Stomach smooth muscle (tissue), 2 donors: ENCODE measurements around the gene EDIL3.
"Not testable (repeated sequence)": the region's sequence is repeated elsewhere in the genome, so short reads cannot be mapped to it uniquely, and the experiment has no call there.

ENCODE experiments used
- H3K27ac ChIP-seq: one replicate; pipeline ENCODE4 v1.7.0; 2013; ENCODE audit warnings: mild to moderate bottlenecking, low read length, inconsistent platforms
- H3K27me3 ChIP-seq, 2 donors: one replicate each; pipeline ENCODE4 v1.7.0; 2013; ENCODE audit warnings: low read length in 2 of 2; ENCODE audit not compliant: insufficient read depth in 2 of 2, control insufficient read depth in 1 of 2
- H3K36me3 ChIP-seq, 2 donors: one replicate each; pipeline ENCODE4 v1.7.0; 2013; ENCODE audit warnings: low read length in 2 of 2; ENCODE audit not compliant: control insufficient read depth in 2 of 2, insufficient read depth in 2 of 2
- H3K4me1 ChIP-seq: one replicate; pipeline ENCODE4 v1.7.0; 2013; ENCODE audit warnings: low read length; ENCODE audit not compliant: control insufficient read depth, insufficient read depth
- H3K4me3 ChIP-seq, 2 donors: one replicate each; pipeline ENCODE4 v1.7.0; 2013; ENCODE audit warnings: low read length in 2 of 2
- H3K9ac ChIP-seq, 2 donors: one replicate each; pipeline ENCODE4 v1.7.0; 2013; ENCODE audit warnings: low read length in 2 of 2, mild to moderate bottlenecking in 1 of 2
- H3K9me3 ChIP-seq, 2 donors: one replicate each; pipeline ENCODE4 v1.7.0; 2013; ENCODE audit warnings: low read length in 2 of 2; ENCODE audit not compliant: control insufficient read depth in 2 of 2
- donor health status: healthy.
- donor health status: Pancreatic carcinoma.

Gene EDIL3

GRCh38 chr5:84343171-84343570, 41.5 kb downstream of the EDIL3 start:
- Histone ChIP-seq H3K9ac (no peak overlapping the region), H3K4me1 (no peaks in the 10 kb centered on the region), H3K27me3 (no peaks in the 10 kb centered on the region), H3K36me3 (no peaks in the 10 kb centered on the region), H3K4me3 (no peak overlapping the region), H3K9me3 (no peaks in the 10 kb centered on the region), H3K27ac (no peak overlapping the region)

- H3K36me3 ChIP-seq = no peaks in the 10 kb centered on the region
- no peak overlapping the region for H3K4me3 ChIP-seq
- no peaks in the 10 kb centered on the region for H3K27me3 ChIP-seq
- H3K4me1 ChIP-seq = no peaks in the 10 kb centered on the region
- H3K9ac ChIP-seq = no peak overlapping the region
- H3K9me3 ChIP-seq = no peaks in the 10 kb centered on the region
- no peak overlapping the region for H3K27ac ChIP-seq
These were observed 52.6 kb downstream of the EDIL3 start for GRCh38 chr5:84332106-84332505.

GRCh38 chr5:84327591-84327990, 57.1 kb downstream of the EDIL3 start:
- Histone ChIP-seq H3K36me3 (no peaks in the 10 kb centered on the region), H3K4me1 (no peaks in the 10 kb centered on the region), H3K4me3 (no peak overlapping the region), H3K27ac (no peak overlapping the region), H3K27me3 (no peaks in the 10 kb centered on the region), H3K9ac (no peak overlapping the region), H3K9me3 (no peaks in the 10 kb centered on the region)

GRCh38 chr5:84322646-84323045, 62.0 kb downstream of the EDIL3 start:
- Histone ChIP-seq H3K9me3 (peaks cover 0 to 4% of the 10 kb centered on the region in 2 donors), H3K27me3 (no peaks in the 10 kb centered on the region)

GRCh38 chr5:84317826-84318225, 66.9 kb downstream of the EDIL3 start:
- not testable (repeated sequence) for H3K9me3 ChIP-seq

More at GRCh38 chr5:84322646-84323045, 62.0 kb downstream of the EDIL3 start:
- no peak overlapping the region for H3K9ac ChIP-seq
- no peaks in the 10 kb centered on the region for H3K4me1 ChIP-seq
- no peaks in the 10 kb centered on the region for H3K36me3 ChIP-seq
- no peak overlapping the region for H3K4me3 ChIP-seq
- no peak overlapping the region for H3K27ac ChIP-seq

GRCh38 chr5:84312280-84312679, 72.4 kb downstream of the EDIL3 start:
- H3K27me3 ChIP-seq, H3K9ac ChIP-seq, H3K9me3 ChIP-seq, H3K36me3 ChIP-seq, H3K4me1 ChIP-seq, H3K27ac ChIP-seq, H3K4me3 ChIP-seq: not testable (repeated sequence)

More at GRCh38 chr5:84317826-84318225, 66.9 kb downstream of the EDIL3 start:
- H3K9ac ChIP-seq, H3K36me3 ChIP-seq, H3K4me1 ChIP-seq, H3K4me3 ChIP-seq, H3K27me3 ChIP-seq, H3K27ac ChIP-seq: not testable (repeated sequence)

- H3K27me3 ChIP-seq, H3K9me3 ChIP-seq, H3K9ac ChIP-seq, H3K4me3 ChIP-seq, H3K4me1 ChIP-seq, H3K27ac ChIP-seq, H3K36me3 ChIP-seq: not testable (repeated sequence)
These were observed 74.8 kb downstream of the EDIL3 start for GRCh38 chr5:84309850-84310249.

- Histone ChIP-seq H3K4me3 (no peak overlapping the region), H3K4me1 (no peaks in the 10 kb centered on the region), H3K27ac (no peak overlapping the region), H3K9ac (no peak overlapping the region), H3K27me3 (no peaks in the 10 kb centered on the region), H3K36me3 (no peaks in the 10 kb centered on the region), H3K9me3 (no peaks in the 10 kb centered on the region)
These were observed 78.1 kb downstream of the EDIL3 start for GRCh38 chr5:84306601-84307000.

- H3K4me1 ChIP-seq = no peaks in the 10 kb centered on the region
- H3K27me3 ChIP-seq = no peaks in the 10 kb centered on the region
- H3K9ac ChIP-seq = no peak overlapping the region
- H3K4me3 ChIP-seq = no peak overlapping the region
- H3K27ac ChIP-seq = no peak overlapping the region
- no peaks in the 10 kb centered on the region for H3K9me3 ChIP-seq
- no peaks in the 10 kb centered on the region for H3K36me3 ChIP-seq
These were observed 80.1 kb downstream of the EDIL3 start for GRCh38 chr5:84304599-84304998.

- no peaks in the 10 kb centered on the region for H3K36me3 ChIP-seq
- H3K9me3 ChIP-seq = no peaks in the 10 kb centered on the region
- H3K9ac ChIP-seq = no peak overlapping the region
- no peak overlapping the region for H3K4me3 ChIP-seq
- no peak overlapping the region for H3K27ac ChIP-seq
- H3K4me1 ChIP-seq = no peaks in the 10 kb centered on the region
- no peaks in the 10 kb centered on the region for H3K27me3 ChIP-seq
These were observed 81.4 kb downstream of the EDIL3 start for GRCh38 chr5:84303315-84303714.

GRCh38 chr5:84301535-84301934, 83.1 kb downstream of the EDIL3 start:
- H3K9ac ChIP-seq = no peak overlapping the region
- H3K4me1 ChIP-seq = no peaks in the 10 kb centered on the region
- H3K4me3 ChIP-seq = no peak overlapping the region
- no peaks in the 10 kb centered on the region for H3K36me3 ChIP-seq
- H3K9me3 ChIP-seq = no peaks in the 10 kb centered on the region
- no peaks in the 10 kb centered on the region for H3K27me3 ChIP-seq
- no peak overlapping the region for H3K27ac ChIP-seq

GRCh38 chr5:84299959-84300358, 84.7 kb downstream of the EDIL3 start:
- Histone ChIP-seq H3K4me3 (no peak overlapping the region), H3K9ac (no peak overlapping the region), H3K36me3 (no peaks in the 10 kb centered on the region), H3K27ac (no peak overlapping the region), H3K9me3 (no peaks in the 10 kb centered on the region), H3K4me1 (no peaks in the 10 kb centered on the region), H3K27me3 (no peaks in the 10 kb centered on the region)
